HG02943 (cell line): ENCODE results near the gene APAF1.

Source experiments
- ATAC-seq: cut with Tn5 transposase; IDR thresholded peaks from one replicate; pipeline ENCODE4 v1.9.1; 2021; ENCODE audit warnings: mild to moderate bottlenecking, low read depth, moderate library complexity; ENCODE audit not compliant: unreplicated experiment

The APAF1 gene

GRCh38 chr12:98725476-98726247, 80.6 kb downstream of the APAF1 start:
- peak; percentile 65 for ATAC-seq

- ATAC-seq: no peak
Observed at GRCh38 chr12:98727196-98727595, 82.1 kb downstream of the APAF1 start.

- no peak for ATAC-seq
Observed at GRCh38 chr12:98730412-98730811, 85.3 kb downstream of the APAF1 start.

- ATAC-seq: no peak
Observed at GRCh38 chr12:98733667-98734350, 88.7 kb downstream of the APAF1 start.

- no peak for ATAC-seq
Observed at GRCh38 chr12:98735821-98736220, 90.7 kb downstream of the APAF1 start.

- ATAC-seq: no peak
Observed at GRCh38 chr12:98736352-98737321, 91.5 kb downstream of the APAF1 start.

GRCh38 chr12:98737322-98737712, 92.2 kb downstream of the APAF1 start:
- ATAC-seq: no peak

GRCh38 chr12:98738002-98738401, 92.9 kb downstream of the APAF1 start:
- no peak for ATAC-seq

GRCh38 chr12:98738539-98738938, 93.4 kb downstream of the APAF1 start:
- ATAC-seq: no peak

- ATAC-seq: no peak
Observed at GRCh38 chr12:98740751-98741150, 95.7 kb downstream of the APAF1 start.

- ATAC-seq: no peak
Observed at GRCh38 chr12:98741196-98741555, 96.1 kb downstream of the APAF1 start.

GRCh38 chr12:98741556-98742265, 96.6 kb downstream of the APAF1 start:
- ATAC-seq: no peak

GRCh38 chr12:98743362-98743953, 98.4 kb downstream of the APAF1 start:
- no peak for ATAC-seq

- no peak for ATAC-seq
Observed at GRCh38 chr12:98744680-98745079, 99.6 kb downstream of the APAF1 start.

GRCh38 chr12:98745578-98746391, 100.7 kb downstream of the APAF1 start:
- ATAC-seq: no peak

- no peak for ATAC-seq
Observed at GRCh38 chr12:98748463-98748862, 103.4 kb downstream of the APAF1 start.

GRCh38 chr12:98750511-98750910, 105.4 kb downstream of the APAF1 start:
- no peak for ATAC-seq

- ATAC-seq: no peak
Observed at GRCh38 chr12:98751580-98752115, 106.6 kb downstream of the APAF1 start.

- ATAC-seq: no peak
Observed at GRCh38 chr12:98752726-98753125, 107.6 kb downstream of the APAF1 start.
